Neural cell (in vitro differentiated cells): Measurements from ENCODE around the gene RARRES2. TPM values are rescaled to one million over a fixed set of nuclear protein-coding genes. Genes with fewer than 3 reads are reported as not detected.

Source experiments
- H2AFZ ChIP-seq: fragments of 200-600, 300-800 bp; sonication (generic), shearing (Covaris generic); 2 replicates; pipeline ENCODE4 v1.6.0; 2014; ENCODE audit warnings: low read depth, mild to moderate bottlenecking, antibody characterized with exemption, low read length, moderate library complexity
- H3F3A ChIP-seq: fragments of 200-600 bp; shearing (Covaris generic); 2 replicates; pipeline ENCODE4 v1.6.1; 2016; ENCODE audit warnings: mild to moderate bottlenecking, moderate library complexity, mixed read lengths, antibody characterized with exemption, low read length; ENCODE audit not compliant: insufficient read depth, poor library complexity, severe bottlenecking
- H3K27ac ChIP-seq: fragments of 200-600, 300-800 bp; sonication (generic), shearing (Covaris generic); 2 replicates; pipeline ENCODE4 v1.5.1; 2014; ENCODE audit warnings: mild to moderate bottlenecking, low read length, moderate library complexity
- H3K27me3 ChIP-seq: fragments of 300-800, 200-600 bp; sonication (generic), shearing (Covaris generic); 2 replicates; pipeline ENCODE4 v1.6.0; 2014; ENCODE audit warnings: mild to moderate bottlenecking, low read depth, low read length, moderate library complexity; ENCODE audit not compliant: insufficient read depth
- H3K36me3 ChIP-seq: fragments of 300-800, 200-600 bp; sonication (generic), shearing (Covaris generic); 2 replicates; pipeline ENCODE4 v1.5.1; 2014; ENCODE audit warnings: mild to moderate bottlenecking, antibody characterized with exemption, low read length, moderate library complexity; ENCODE audit not compliant: insufficient read depth
- H3K4me2 ChIP-seq: fragments of 300-800, 200-600 bp; sonication (generic), shearing (Covaris generic); 2 replicates; pipeline ENCODE4 v1.6.0; 2014; ENCODE audit warnings: mild to moderate bottlenecking, low read length
- H3K4me3 ChIP-seq: fragments of 300-800, 200-600 bp; sonication (generic), shearing (Covaris generic); 2 replicates; pipeline ENCODE4 v1.5.1; 2014; ENCODE audit warnings: mild to moderate bottlenecking, low read length, moderate library complexity
- H3K79me2 ChIP-seq: fragments of 200-600 bp; shearing (Covaris generic); replicated peaks from 2 replicates; pipeline ENCODE4 v1.6.0; 2014; ENCODE audit warnings: mild to moderate bottlenecking, low read length, moderate library complexity; ENCODE audit not compliant: insufficient read depth
- H3K9ac ChIP-seq: fragments of 300-800, 200-600 bp; sonication (generic), shearing (Covaris generic); 2 replicates; pipeline ENCODE4 v1.6.1; 2016; ENCODE audit warnings: mild to moderate bottlenecking, low read length, mixed read lengths
- H3K9me2 ChIP-seq: fragments of 200-600 bp; shearing (Covaris generic); 2 replicates; pipeline ENCODE4 v1.6.1; 2016; ENCODE audit warnings: mild to moderate bottlenecking, low read length, mixed read lengths; ENCODE audit not compliant: insufficient read depth
- H3K9me3 ChIP-seq: fragments of 200-600, 300-800 bp; sonication (generic), shearing (Covaris generic); 2 replicates; pipeline ENCODE4 v1.6.1; 2016; ENCODE audit warnings: mild to moderate bottlenecking, mixed run types, low read length, moderate library complexity, mixed read lengths
- H4K20me1 ChIP-seq: fragments of 200-600 bp; shearing (Covaris generic); 2 replicates; pipeline ENCODE4 v1.6.1; 2016; ENCODE audit warnings: mild to moderate bottlenecking, mixed run types; ENCODE audit not compliant: insufficient read depth
- CTCF ChIP-seq: fragments of 450-650 bp; IDR thresholded peaks from 2 replicates; pipeline ENCODE4 v1.5.1; 2014; ENCODE audit warnings: antibody characterized with exemption, mild to moderate bottlenecking, moderate library complexity; ENCODE audit not compliant: poor library complexity, severe bottlenecking
- EP300 ChIP-seq: fragments of 450-650 bp; conservative IDR thresholded peaks from 2 replicates; pipeline ENCODE4 v1.6.1; 2014; ENCODE audit warnings: antibody characterized with exemption, mild to moderate bottlenecking, moderate library complexity; ENCODE audit not compliant: poor library complexity, severe bottlenecking
- EZH2 ChIP-seq: fragments of 200-600, 300-800 bp; shearing (Covaris generic), sonication (generic); IDR thresholded peaks from 2 replicates; pipeline ENCODE4 v1.6.1; 2014; ENCODE audit warnings: antibody characterized with exemption, low read length, borderline replicate concordance, mild to moderate bottlenecking; ENCODE audit not compliant: insufficient read depth, poor library complexity, severe bottlenecking
- MXI1 ChIP-seq: fragments of 450-650 bp; conservative IDR thresholded peaks from 2 replicates; pipeline ENCODE4 v1.6.1; 2014; ENCODE audit warnings: antibody characterized with exemption, mild to moderate bottlenecking; ENCODE audit not compliant: poor library complexity, severe bottlenecking
- POLR2AphosphoS5 ChIP-seq: IDR thresholded peaks from 2 replicates; pipeline ENCODE4 v1.6.1; 2012
- RAD21 ChIP-seq: fragments of 450-650 bp; conservative IDR thresholded peaks from 2 replicates; pipeline ENCODE4 v1.6.1; 2014; ENCODE audit warnings: antibody characterized with exemption, mild to moderate bottlenecking, moderate library complexity
- SMC3 ChIP-seq: fragments of 450-650 bp; conservative IDR thresholded peaks from 2 replicates; pipeline ENCODE4 v1.6.1; 2014; ENCODE audit warnings: antibody characterized with exemption, mild to moderate bottlenecking, moderate library complexity; ENCODE audit not compliant: poor library complexity
- TAF1 ChIP-seq: IDR thresholded peaks from 2 replicates; pipeline ENCODE4 v1.6.1; 2012; ENCODE audit warnings: low read depth
- polyA plus RNA-seq: library from polyadenylated mRNA; depleted of rRNA; stranded (reverse); fragments of >200 nt; gene quantifications from 2 replicates; pipeline ENCODE4 v1.2.3, GENCODE V29; 2014
- TF ChIP-seq, protein P1 (sequence below): IDR thresholded peaks from 2 replicates; pipeline ENCODE4 v1.6.1; 2012; ENCODE audit warnings: borderline replicate concordance

Gene RARRES2
- polyA plus RNA-seq, 1 donor from 2014 or later = 0.71 TPM

DNA sequence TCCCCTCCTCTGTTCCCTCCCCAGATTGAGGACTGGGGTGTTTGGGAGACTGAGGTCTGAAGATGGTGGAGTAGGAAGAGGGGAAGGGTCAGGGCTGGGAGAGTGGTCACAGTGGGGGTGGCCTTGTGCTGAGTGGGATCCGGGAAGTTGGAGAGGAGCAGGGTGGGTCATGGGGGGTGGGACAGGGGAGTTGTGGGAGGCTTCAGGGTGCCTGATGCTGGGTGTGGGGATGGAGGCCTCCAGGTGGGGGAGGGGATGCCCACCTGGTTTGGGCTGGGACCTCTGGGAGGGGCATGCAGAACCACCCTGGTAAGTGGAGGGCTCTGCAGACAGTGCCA is 40.3 kb upstream of the RARRES2 start:
- H3K9me2 ChIP-seq = no peaks in the 10 kb centered on the region
- H3K27ac ChIP-seq = no peak overlapping the region
- no peaks in the 10 kb centered on the region for H3K27me3 ChIP-seq
- peak overlapping the region; percentile 54 for H3K4me3 ChIP-seq
- no peaks in the 10 kb centered on the region for H3K36me3 ChIP-seq
- H3K4me2 ChIP-seq = no peak overlapping the region
- H2AFZ ChIP-seq = no peak overlapping the region
- no peak for TF ChIP-seq RAD21
- TF ChIP-seq MXI1 = no peak
- TF ChIP-seq CTCF = no peak
- no peak for TF ChIP-seq TAF1
- TF ChIP-seq EP300 = no peak
- no peak for TF ChIP-seq POLR2AphosphoS5
- TF ChIP-seq EZH2 = no peak
- TF ChIP-seq, protein P1, sequence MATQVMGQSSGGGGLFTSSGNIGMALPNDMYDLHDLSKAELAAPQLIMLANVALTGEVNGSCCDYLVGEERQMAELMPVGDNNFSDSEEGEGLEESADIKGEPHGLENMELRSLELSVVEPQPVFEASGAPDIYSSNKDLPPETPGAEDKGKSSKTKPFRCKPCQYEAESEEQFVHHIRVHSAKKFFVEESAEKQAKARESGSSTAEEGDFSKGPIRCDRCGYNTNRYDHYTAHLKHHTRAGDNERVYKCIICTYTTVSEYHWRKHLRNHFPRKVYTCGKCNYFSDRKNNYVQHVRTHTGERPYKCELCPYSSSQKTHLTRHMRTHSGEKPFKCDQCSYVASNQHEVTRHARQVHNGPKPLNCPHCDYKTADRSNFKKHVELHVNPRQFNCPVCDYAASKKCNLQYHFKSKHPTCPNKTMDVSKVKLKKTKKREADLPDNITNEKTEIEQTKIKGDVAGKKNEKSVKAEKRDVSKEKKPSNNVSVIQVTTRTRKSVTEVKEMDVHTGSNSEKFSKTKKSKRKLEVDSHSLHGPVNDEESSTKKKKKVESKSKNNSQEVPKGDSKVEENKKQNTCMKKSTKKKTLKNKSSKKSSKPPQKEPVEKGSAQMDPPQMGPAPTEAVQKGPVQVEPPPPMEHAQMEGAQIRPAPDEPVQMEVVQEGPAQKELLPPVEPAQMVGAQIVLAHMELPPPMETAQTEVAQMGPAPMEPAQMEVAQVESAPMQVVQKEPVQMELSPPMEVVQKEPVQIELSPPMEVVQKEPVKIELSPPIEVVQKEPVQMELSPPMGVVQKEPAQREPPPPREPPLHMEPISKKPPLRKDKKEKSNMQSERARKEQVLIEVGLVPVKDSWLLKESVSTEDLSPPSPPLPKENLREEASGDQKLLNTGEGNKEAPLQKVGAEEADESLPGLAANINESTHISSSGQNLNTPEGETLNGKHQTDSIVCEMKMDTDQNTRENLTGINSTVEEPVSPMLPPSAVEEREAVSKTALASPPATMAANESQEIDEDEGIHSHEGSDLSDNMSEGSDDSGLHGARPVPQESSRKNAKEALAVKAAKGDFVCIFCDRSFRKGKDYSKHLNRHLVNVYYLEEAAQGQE = no peak
- no peak for TF ChIP-seq SMC3
- peaks cover 62% of the 10 kb centered on the region for H3K79me2 ChIP-seq
- H3K9ac ChIP-seq = no peak overlapping the region
- peaks cover 4% of the 10 kb centered on the region for H3F3A ChIP-seq
- H4K20me1 ChIP-seq = no peaks in the 10 kb centered on the region
- no peaks in the 10 kb centered on the region for H3K9me3 ChIP-seq

DNA sequence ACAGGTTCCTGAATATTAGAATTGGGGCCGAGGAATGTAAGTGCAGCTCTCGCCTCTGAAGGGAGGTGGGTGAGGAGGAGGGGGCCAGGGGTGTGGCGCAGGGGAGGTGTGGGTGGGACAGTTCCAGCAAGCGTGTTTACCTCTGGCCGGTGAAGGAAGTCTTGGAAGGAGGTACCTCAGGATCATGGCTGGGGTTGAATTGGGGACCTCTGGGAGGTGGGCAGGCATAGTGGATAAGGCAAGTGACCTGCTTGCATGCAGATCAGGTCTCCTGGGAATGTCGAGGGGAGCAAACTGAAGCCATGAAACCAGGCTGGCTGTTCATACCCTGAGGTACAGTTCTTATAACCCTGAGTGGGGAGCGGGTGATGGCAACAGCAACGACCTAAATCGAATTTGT is 39.7 kb upstream of the RARRES2 start:
- H3K4me3 ChIP-seq = peak overlapping the region; percentile 96
- peak overlapping the region; percentile 92 for H3K9ac ChIP-seq
- H3K4me2 ChIP-seq = peak overlapping the region; percentile 99
- no peaks in the 10 kb centered on the region for H3K9me2 ChIP-seq
- H3K27ac ChIP-seq = peak overlapping the region; percentile 87
- H3K27me3 ChIP-seq = no peaks in the 10 kb centered on the region
- H3K79me2 ChIP-seq = peaks cover 62% of the 10 kb centered on the region
- H3F3A ChIP-seq = peaks cover 4% of the 10 kb centered on the region
- no peak overlapping the region for H2AFZ ChIP-seq
- TF ChIP-seq, protein P1 = no peak
- TF ChIP-seq POLR2AphosphoS5 (no peak), CTCF (no peak), EZH2 (no peak), RAD21 (no peak), MXI1 (no peak), EP300 (no peak), TAF1 (no peak), SMC3 (no peak)
- H3K36me3 ChIP-seq = no peaks in the 10 kb centered on the region
- no peaks in the 10 kb centered on the region for H3K9me3 ChIP-seq
- H4K20me1 ChIP-seq = no peaks in the 10 kb centered on the region
